ENCODE results near the gene LOXL4.
"Not testable (repeated sequence)": the region's sequence is repeated elsewhere in the genome, so short reads cannot be mapped to it uniquely, and the experiment has no call there.

LOXL4 gene

DNA sequence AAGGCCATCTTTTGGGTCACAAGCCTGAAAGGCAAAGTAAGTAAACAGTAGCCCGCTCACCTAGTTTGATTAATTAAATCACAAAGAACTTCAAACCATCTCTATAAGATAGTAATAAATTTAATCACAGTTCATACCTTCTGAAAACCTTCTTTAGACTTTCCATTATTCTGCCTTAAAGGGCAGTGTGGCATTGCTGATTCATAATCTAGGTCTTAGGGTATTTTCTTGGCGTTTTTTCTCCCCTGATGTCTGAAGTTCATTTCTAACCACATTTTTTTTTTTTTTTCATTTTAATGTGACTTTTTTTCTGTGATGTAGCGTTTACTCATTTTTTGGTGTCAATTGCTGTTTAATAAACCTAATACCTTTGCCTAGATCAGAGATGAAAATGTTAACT is 27.5 kb downstream of the LOXL4 start:
- no peak for DNase-seq (ENCODE audit: low spot score)

DNA sequence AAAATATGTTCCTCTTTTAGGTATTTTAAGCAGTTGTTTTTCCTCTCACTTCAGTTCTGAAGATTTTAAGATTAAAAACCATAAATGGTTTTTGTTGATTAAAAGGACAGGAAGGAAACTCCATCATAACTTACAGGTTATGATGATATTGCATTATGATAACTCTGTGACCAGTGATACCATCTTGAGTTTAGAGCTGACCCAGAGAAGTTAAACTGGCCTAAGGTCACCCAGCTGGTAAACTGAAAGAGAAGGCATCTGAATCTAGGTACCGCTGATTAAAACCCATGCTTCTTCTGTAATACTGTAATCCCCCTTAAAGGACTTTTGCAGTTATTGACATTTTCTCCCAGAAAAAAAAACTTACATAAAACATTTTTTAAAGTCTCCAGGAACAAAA is 29.6 kb downstream of the LOXL4 start:
- DNase-seq (ENCODE audit: low spot score) = no peak

DNA sequence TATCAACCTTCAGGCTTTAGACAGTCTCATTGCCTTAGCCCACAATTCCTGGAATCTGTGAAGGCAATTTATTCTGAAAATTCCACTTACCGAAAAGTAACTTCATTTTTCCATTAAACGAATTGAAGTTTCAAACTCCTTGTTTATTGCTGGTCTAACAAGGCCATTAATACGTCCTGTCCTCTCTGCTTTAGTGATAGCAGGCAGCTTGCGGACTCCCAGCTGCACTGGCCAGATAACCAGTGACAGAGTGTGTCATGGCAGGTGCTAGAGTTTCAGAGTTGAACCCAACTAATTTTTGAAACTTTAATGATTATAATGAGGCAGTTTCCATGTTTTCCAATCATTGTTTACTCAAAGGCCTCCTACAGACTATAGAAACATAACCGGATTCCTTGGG is 31.1 kb downstream of the LOXL4 start:
- DNase-seq (ENCODE audit: low spot score) = no peak

DNA sequence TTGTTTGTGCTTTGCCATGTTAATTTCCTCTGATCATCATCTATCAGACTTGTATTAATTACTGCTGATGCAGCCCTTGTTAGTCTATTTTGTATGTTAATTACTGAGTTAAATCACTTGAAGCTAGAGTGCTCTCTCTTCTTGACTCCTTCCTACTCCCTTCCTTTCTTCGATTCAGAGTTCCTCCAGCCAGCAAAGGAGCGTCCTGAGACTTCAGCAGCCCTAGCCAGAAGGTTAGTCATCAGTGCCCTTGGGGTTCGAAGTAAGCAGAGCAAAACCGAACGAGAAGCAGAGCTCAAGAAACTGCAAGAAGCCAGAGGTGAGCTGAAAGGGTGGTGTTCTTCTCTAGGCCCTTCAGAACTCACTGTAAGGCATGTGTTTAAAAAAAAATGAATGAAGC is 32.1 kb downstream of the LOXL4 start:
- no peak for DNase-seq (ENCODE audit: low spot score)

DNA sequence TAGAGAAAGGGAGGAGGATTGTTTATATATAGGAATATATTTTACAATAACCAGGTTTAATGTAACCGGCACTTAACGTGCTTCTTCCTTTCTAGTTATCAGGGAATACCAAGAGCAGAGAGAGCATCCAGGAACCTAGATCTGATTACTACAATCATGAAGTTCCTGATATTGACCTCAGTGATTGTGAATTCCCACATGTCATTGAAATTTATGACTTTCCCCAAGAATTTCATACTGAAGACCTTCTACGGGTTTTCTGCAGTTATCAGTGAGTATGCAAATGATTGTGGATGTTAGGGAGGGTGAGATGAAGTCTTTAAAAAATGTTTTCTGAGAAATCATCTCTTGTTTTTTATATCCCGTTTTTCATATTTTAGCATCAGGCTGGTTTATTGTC is 36.6 kb downstream of the LOXL4 start:
- no peak for DNase-seq (ENCODE audit: low spot score)

DNA sequence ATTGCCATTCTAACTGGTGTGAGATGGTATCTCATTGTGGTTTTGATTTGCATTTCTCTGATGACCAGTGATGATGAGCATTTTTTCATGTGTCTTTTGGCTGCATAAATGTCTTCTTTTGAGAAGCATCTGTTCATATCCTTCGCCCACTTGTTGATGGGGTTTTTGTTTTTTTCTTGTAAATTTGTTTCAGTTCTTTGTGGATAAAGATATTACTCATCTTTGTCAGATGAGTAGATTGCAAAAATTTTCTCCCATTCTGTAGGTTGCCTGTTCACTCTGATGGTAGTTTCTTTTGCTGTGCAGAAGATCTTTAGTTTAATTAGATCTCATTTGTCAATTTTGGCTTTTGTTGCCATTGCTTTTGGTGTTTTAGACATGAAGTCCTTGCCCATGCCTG is 39.7 kb downstream of the LOXL4 start:
- DNase-seq (ENCODE audit: low spot score) = not testable (repeated sequence)

DNA sequence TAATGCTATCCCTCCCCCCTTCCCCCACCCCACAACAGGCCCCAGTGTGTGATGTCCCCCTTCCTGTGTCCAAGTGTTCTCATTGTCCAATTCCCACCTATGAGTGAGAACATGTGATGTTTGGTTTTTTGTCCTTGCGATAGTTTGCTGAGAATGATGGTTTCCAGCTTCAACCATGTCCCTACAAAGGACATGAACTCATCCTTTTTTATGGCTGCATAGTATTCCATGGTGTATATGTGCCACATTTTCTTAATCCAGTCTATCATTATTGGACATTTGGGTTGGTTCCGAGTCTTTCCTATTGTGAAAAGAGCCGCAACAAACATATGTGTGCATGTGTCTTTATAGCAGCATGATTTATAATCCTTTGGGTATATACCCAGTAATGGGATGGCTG is 40.3 kb downstream of the LOXL4 start:
- not testable (repeated sequence) for DNase-seq (ENCODE audit: low spot score)

DNA sequence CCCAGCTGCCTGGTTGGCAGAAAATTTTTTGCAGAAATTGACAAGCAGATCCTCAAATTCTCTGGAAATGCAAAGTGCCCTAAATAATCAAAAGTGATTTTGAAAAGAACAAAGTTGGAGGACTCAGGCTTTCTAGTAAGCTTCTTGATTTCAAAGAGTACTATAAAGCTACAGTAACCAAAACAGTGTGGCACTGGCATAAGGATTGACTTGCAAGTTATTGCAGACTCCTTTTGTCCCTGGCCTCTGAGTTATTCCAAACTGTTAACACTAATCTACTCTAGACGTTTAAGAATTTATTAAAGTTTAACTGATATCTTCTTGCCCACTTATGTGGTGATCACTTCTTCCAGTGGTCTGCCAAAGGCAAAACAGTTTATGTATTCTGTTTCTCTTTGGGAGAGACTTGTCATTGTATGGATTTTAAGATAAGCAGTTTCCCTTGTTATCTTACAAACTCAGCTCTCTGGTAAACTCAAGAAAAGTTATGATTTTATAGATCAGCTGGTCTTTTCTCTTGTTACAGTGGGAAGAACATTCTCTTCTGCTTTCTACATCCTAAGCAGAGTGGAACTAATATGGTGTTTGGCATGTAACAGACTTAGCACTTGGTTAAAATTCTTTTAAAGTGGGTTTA is 41.4 kb downstream of the LOXL4 start:
- no peak for DNase-seq (ENCODE audit: low spot score)

DNA sequence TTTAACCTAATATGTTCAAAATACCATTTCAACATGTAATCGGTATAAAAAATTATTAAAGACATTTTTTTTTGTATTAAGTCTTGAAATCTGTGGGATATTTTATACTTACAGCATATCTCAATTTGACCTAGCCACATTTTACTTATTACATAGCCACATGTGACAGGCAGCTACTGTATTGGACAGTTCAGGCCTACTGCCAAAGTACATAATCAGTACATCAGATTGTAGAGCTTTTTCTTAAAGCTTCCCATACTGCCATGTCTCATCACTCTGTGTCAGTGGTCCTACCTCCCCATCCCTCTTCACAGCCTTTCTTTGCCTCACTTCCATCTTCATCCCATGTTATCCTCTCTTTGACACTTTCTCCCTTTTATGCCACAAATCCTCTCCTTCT is 43.0 kb downstream of the LOXL4 start:
- no peak for DNase-seq (ENCODE audit: low spot score)

DNA sequence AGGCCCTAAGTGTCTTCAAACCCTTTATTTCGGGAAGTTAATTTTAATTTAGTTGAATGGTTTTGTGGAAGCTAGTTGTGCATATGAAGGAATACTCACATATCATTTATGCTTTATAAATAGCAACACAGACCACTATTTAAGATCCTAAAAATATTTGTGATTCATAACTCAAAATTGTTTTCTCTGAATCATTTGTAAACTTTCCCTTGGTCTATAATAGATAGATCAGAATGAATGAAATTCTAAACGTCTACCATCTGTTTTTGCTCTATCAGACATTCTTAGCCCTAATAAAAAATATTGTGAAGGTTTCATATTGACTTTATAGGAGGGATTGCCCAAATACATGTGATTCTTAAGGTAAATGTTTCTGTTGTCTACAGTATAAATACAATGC is 43.5 kb downstream of the LOXL4 start:
- no peak for DNase-seq (ENCODE audit: low spot score)

DNA sequence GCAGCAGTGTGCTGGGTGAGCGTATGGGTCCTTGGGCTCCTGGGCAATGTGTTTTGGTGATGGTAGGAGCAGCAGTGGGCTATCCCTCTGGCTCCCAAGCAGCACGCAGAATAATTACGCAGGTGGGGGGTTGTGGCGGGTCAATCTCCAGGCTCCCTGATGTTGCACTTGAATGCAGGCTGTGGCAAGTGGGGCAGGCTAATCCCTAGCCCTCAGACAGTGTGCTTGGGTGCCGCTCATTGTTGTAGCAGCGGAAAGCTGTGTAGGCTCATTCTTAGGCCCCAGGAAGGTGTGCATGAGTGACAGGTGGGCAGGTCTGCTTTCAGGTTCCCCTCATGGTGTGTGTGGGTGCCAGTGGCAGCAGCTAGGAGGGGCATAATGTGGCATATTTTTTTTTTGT is 44.1 kb downstream of the LOXL4 start:
- no peak for DNase-seq (ENCODE audit: low spot score)

DNA sequence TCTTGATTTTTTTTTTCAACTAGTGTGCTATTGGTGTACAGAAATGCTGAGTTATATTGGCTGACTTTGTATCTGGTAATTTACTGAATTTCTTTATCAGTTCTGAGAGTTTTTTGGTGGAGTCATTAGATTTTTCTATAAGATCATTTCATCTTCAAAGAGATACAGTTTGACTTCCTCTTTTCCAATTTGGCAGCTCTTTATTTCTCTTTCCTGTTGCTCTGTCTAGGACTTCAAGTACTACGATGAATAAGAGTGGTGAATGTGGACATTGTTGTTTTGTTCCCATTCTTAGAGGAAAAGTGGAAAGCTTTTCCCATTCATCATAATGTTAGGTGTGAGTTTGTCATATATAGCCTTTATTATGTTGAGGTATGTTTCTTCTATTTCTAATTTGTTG is 50.2 kb downstream of the LOXL4 start:
- DNase-seq (ENCODE audit: low spot score) = no peak

DNA sequence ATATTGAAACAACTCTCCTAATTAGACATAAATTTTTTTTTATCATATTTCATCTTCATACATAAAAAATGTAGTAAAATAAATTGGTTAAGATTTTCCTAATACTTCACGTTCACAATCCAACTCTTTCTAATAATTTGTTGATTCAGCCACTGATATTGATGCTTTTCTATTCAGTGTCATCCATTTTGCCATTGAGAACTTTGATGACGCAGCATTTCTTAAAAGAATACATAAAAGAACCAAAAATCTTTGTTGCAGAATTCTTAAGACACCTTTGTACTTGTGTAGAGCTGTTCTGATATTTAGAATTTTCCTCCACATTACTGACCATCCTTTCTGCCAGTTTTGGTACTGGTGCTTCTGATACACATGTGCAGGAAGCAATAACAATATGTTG is 52.6 kb downstream of the LOXL4 start:
- no peak for DNase-seq (ENCODE audit: low spot score)

DNA sequence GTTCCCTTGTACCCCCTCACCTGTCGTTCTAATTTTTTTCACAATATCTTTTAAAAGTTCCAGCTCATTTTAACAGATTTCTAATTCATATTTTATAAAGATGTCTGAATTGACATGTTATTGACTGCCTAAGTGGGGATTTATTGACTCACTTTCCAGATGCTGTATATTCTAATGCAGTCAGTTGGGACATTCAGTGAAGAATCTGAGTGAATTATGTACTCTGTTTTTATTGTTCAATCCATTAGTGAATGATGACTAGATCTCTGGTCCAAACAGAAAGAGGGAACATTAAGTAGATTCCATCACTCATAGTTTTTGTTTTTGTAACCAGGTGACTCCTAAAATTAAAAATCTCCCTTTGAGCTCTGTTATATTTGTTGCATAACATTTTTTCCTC is 54.3 kb downstream of the LOXL4 start:
- DNase-seq (ENCODE audit: low spot score) = no peak

DNA sequence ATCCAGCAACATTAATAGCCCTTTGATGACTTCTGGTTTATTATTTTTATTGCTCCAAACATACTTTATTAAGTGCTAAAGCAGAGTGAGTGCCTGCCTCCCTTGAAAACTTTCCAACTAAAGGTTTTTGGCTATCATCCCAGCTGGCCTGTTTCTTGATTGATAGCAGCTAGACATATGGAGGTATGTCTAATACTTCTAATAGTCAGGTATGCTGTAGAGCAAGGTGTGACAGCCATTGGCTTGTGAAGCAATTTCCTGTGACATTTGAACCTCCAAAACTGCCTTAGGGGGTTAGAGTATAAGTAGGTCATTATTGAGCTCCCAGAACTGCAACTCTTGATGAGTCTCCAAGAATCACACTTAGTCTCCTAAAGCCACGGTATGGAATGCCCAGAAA is 55.8 kb downstream of the LOXL4 start:
- DNase-seq (ENCODE audit: low spot score) = no peak

DNA sequence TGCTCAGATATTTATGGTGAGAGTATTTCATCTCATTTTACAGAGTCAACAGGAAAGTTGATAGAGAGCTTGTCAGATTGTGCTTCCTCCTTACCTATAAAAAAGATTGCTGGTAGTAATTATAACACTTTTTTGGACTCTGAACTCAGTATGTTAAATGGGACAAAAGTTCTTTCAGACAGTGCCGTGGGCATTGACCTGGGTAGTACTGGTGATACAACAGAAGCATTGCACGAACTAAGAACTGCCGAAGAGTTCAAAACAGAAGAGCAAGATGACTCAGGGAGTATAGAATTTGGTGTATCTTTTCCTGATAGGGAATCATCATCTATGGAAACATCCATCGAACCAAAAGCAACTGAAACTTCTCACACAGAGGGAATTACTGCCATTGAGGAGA is 58.6 kb downstream of the LOXL4 start:
- peak; percentile 8 for DNase-seq (ENCODE audit: low spot score)

DNA sequence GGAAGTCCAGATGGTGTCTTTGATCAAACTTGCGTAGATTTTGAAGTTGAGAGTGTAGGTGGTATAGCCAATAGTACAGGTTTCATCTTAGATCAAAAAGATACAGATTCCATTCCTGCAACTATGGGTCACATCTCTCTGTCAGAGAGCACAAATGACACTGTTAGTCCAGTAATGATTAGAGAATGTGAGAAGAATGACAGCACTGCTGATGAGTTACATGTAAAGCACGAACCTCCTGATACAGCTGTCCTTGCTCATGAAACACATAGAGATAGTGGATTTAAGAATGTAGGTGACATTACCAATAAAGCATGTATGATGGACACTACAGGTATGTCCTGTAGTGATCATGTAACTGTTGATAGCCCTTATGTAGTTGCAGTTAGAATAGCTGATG is 59.1 kb downstream of the LOXL4 start:
- no peak for DNase-seq (ENCODE audit: low spot score)

DNA sequence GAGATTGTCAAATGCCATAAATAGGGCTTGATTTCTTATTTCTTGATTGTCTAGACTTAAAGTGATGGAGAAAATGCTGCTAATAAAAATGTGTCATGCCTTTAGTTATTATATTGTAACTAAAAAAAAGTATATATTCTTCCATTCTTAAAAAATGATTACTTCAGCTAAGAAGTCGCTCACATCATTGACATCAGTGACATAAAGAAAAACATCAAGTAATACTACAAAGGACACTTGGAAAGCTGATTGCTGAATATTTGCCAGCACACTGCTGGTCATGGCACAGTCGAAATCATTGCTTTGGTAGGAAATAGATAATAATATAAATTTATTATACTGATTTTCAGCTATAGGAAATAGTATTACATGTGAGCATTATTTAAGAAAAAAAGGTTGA is 62.6 kb downstream of the LOXL4 start:
- DNase-seq (ENCODE audit: low spot score) = no peak

DNA sequence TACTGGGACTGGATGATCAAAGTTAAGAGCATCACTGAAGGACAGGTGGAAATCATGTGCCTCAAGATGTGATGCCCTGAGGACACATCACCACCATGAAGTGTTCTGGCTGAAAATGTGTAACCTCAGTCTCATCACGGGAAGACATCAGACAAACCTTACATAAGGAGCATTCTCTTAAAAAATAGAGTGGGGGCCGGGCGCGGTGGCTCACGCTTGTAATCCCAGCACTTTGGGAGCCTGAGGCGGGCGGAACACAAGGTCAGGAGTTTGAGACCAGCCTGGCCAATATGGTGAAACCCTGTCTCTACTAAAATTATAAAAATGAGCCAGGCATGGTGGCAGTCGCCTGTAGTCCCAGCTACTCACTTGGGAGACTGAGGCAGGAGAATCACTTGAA is 65.6 kb downstream of the LOXL4 start:
- DNase-seq (ENCODE audit: low spot score) = no peak

DNA sequence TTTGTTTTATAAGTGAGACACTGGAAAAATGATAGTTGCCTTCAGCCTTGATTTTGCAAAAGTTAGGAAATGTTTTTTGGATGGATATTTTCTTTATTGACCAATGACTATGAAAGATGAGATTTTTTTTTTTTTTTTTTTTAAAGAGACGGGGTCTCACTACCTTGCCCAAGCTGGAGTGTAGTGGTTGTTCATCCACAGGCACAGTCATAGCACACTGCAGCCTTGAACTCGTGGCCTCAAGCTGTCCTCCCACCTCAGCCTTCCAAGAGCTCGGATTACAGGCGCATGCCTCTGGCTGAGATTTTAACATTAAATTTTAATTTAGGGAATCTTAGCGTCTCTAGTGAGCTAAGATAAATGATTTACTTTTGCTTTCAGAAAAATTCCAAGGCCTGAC is 66.2 kb downstream of the LOXL4 start:
- DNase-seq (ENCODE audit: low spot score) = no peak
